HEK293 (cell line): ENCODE results near the gene GPATCH3.
A peak's percentile ranks its signal among the peaks of the same experiment; 100 is the strongest.

Source experiments
- BCL11A ChIP-seq: fragments of 450-650 bp; formaldehyde crosslinking; IDR thresholded peaks from 2 replicates; pipeline ENCODE4 v1.5.1; 2016; ENCODE audit warnings: low read depth, missing biosample characterization, missing genetic modification characterization
- GLIS2 ChIP-seq: fragments of 450-650 bp; formaldehyde crosslinking; IDR thresholded peaks from 2 replicates; pipeline ENCODE4 v1.5.1; 2016; ENCODE audit warnings: missing biosample characterization, missing genetic modification characterization
- IKZF3 ChIP-seq: fragments of 450-650 bp; IDR thresholded peaks from 2 replicates; pipeline ENCODE4 v1.5.0; 2018; ENCODE audit warnings: missing biosample characterization, mild to moderate bottlenecking, missing genetic modification characterization, moderate library complexity
- KLF9 ChIP-seq: fragments of 450-650 bp; formaldehyde crosslinking; IDR thresholded peaks from 2 replicates; pipeline ENCODE4 v1.5.1; 2016; ENCODE audit warnings: missing biosample characterization, missing genetic modification characterization, low read depth
- SCRT1 ChIP-seq: fragments of 450-650 bp; formaldehyde crosslinking; IDR thresholded peaks from 2 replicates; pipeline ENCODE4 v1.5.1; 2016; ENCODE audit warnings: missing biosample characterization, missing genetic modification characterization, borderline replicate concordance
- SP3 ChIP-seq: fragments of 450-650 bp; formaldehyde crosslinking; IDR thresholded peaks from 2 replicates; pipeline ENCODE4 v1.5.1; 2016; ENCODE audit warnings: missing biosample characterization, missing genetic modification characterization
- YY1 ChIP-seq: fragments of 450-650 bp; formaldehyde crosslinking; IDR thresholded peaks from 2 replicates; pipeline ENCODE4 v1.5.1; 2018; ENCODE audit warnings: missing biosample characterization, missing genetic modification characterization
- ZEB2 ChIP-seq: fragments of 450-650 bp; formaldehyde crosslinking; IDR thresholded peaks from 2 replicates; pipeline ENCODE4 v1.5.1; 2016; ENCODE audit warnings: missing biosample characterization, missing genetic modification characterization
- ZNF132 ChIP-seq: fragments of 450-650 bp; formaldehyde crosslinking; IDR thresholded peaks from 2 replicates; pipeline ENCODE4 v1.5.1; 2017; ENCODE audit warnings: missing biosample characterization, missing genetic modification characterization, borderline replicate concordance
- ZNF174 ChIP-seq: fragments of 450-650 bp; formaldehyde crosslinking; IDR thresholded peaks from 2 replicates; pipeline ENCODE4 v1.5.0; 2017; ENCODE audit warnings: missing biosample characterization, mild to moderate bottlenecking, missing genetic modification characterization
- ZNF24 ChIP-seq: fragments of 450-650 bp; formaldehyde crosslinking; IDR thresholded peaks from 2 replicates; pipeline ENCODE4 v1.5.1; 2016; ENCODE audit warnings: missing biosample characterization, missing genetic modification characterization
- ZNF302 ChIP-seq: fragments of 450-650 bp; formaldehyde crosslinking; IDR thresholded peaks from 2 replicates; pipeline ENCODE4 v1.5.1; 2016; ENCODE audit warnings: missing biosample characterization, missing genetic modification characterization, low read depth
- ZNF561 ChIP-seq: fragments of 450-650 bp; IDR thresholded peaks from 2 replicates; pipeline ENCODE4 v1.5.1; 2018; ENCODE audit warnings: missing biosample characterization, missing genetic modification characterization, borderline replicate concordance
- ZNF658 ChIP-seq: fragments of 450-650 bp; formaldehyde crosslinking; IDR thresholded peaks from 2 replicates; pipeline ENCODE4; 2016; ENCODE audit warnings: missing biosample characterization, missing genetic modification characterization
- ZNF707 ChIP-seq: fragments of 450-650 bp; formaldehyde crosslinking; IDR thresholded peaks from 2 replicates; pipeline ENCODE4 v1.5.1; 2016; ENCODE audit warnings: missing biosample characterization, missing genetic modification characterization
- ZNF768 ChIP-seq: fragments of 450-650 bp; formaldehyde crosslinking; IDR thresholded peaks from 2 replicates; pipeline ENCODE4 v1.5.1; 2018; ENCODE audit warnings: missing biosample characterization, mild to moderate bottlenecking, missing genetic modification characterization
- ZSCAN30 ChIP-seq: fragments of 450-650 bp; IDR thresholded peaks from 2 replicates; pipeline ENCODE4 v1.5.1; 2018; ENCODE audit warnings: missing biosample characterization, mild to moderate bottlenecking, missing genetic modification characterization, moderate library complexity
- TF ChIP-seq, protein P1 (sequence below): fragments of 450-650 bp; formaldehyde crosslinking; IDR thresholded peaks from 2 replicates; pipeline ENCODE4 v1.5.1; 2016; ENCODE audit warnings: missing biosample characterization, missing genetic modification characterization, borderline replicate concordance
- TF ChIP-seq, protein P2 (sequence below): fragments of 450-650 bp; formaldehyde crosslinking; IDR thresholded peaks from 2 replicates; pipeline ENCODE4 v1.5.1; 2017; ENCODE audit warnings: missing biosample characterization, missing genetic modification characterization
- TF ChIP-seq, protein P3 (sequence below): fragments of 450-650 bp; formaldehyde crosslinking; IDR thresholded peaks from 2 replicates; pipeline ENCODE4 v1.5.1; 2016; ENCODE audit warnings: missing biosample characterization, missing genetic modification characterization
- TF ChIP-seq, protein P4 (sequence below): fragments of 450-650 bp; formaldehyde crosslinking; IDR thresholded peaks from 2 replicates; pipeline ENCODE4 v1.5.1; 2016; ENCODE audit warnings: missing biosample characterization, missing genetic modification characterization
- TF ChIP-seq, protein P5 (sequence below): fragments of 450-650 bp; formaldehyde crosslinking; IDR thresholded peaks from 2 replicates; pipeline ENCODE4 v1.5.1; 2016; ENCODE audit warnings: missing biosample characterization, missing genetic modification characterization
- TF ChIP-seq, protein P6 (sequence below): fragments of 450-650 bp; formaldehyde crosslinking; IDR thresholded peaks from 2 replicates; pipeline ENCODE4 v1.5.1; 2017; ENCODE audit warnings: missing biosample characterization, missing genetic modification characterization

Gene GPATCH3

DNA sequence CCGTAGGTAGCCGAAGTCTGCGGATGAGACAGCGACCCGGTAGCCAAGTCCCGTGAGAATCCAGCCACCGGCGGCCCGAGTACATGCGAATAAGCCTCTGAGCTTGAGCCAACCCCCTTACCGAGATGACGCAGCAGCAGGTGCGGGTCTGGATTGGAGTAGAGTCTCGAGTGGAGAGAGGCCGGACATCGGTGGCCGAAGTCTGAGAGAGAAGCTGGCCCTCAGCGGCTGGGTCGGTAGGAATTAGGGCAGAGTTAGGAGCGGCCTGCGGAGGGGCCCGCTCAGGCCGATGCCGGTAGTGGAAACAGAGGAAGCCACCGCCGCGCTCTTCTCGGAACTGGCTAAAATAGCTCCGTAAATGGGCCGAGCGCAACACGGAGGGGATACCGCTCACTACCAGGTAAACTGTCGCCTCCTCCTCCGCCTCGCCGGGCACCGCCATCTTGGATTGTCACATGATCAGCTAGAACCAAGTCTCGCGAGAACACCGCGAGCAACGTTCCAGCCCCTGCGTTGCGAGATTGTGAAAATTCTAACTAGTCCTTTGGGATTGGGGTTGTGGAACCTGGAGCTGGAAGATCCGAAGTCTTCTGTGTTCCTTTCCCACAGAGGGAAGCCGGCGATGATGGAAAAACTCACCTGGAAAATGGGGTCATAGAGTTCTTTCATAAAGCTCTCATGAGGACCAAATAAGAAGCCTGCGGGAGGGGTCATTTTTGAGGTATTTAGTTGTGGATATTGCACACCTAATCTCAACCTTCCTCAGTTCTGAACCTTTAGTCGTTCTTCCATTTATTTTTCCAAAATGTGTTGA lies at the start of gene GPATCH3 (continued):
- TF ChIP-seq, protein P1, sequence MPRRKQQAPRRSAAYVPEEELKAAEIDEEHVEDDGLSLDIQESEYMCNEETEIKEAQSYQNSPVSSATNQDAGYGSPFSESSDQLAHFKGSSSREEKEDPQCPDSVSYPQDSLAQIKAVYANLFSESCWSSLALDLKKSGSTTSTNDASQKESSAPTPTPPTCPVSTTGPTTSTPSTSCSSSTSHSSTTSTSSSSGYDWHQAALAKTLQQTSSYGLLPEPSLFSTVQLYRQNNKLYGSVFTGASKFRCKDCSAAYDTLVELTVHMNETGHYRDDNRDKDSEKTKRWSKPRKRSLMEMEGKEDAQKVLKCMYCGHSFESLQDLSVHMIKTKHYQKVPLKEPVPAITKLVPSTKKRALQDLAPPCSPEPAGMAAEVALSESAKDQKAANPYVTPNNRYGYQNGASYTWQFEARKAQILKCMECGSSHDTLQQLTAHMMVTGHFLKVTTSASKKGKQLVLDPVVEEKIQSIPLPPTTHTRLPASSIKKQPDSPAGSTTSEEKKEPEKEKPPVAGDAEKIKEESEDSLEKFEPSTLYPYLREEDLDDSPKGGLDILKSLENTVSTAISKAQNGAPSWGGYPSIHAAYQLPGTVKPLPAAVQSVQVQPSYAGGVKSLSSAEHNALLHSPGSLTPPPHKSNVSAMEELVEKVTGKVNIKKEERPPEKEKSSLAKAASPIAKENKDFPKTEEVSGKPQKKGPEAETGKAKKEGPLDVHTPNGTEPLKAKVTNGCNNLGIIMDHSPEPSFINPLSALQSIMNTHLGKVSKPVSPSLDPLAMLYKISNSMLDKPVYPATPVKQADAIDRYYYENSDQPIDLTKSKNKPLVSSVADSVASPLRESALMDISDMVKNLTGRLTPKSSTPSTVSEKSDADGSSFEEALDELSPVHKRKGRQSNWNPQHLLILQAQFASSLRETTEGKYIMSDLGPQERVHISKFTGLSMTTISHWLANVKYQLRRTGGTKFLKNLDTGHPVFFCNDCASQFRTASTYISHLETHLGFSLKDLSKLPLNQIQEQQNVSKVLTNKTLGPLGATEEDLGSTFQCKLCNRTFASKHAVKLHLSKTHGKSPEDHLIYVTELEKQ (tag by site-specific recombination) = 0 out of 2 replicates have a peak, but pooled peaks have one; percentile 20
- TF ChIP-seq, protein P2, sequence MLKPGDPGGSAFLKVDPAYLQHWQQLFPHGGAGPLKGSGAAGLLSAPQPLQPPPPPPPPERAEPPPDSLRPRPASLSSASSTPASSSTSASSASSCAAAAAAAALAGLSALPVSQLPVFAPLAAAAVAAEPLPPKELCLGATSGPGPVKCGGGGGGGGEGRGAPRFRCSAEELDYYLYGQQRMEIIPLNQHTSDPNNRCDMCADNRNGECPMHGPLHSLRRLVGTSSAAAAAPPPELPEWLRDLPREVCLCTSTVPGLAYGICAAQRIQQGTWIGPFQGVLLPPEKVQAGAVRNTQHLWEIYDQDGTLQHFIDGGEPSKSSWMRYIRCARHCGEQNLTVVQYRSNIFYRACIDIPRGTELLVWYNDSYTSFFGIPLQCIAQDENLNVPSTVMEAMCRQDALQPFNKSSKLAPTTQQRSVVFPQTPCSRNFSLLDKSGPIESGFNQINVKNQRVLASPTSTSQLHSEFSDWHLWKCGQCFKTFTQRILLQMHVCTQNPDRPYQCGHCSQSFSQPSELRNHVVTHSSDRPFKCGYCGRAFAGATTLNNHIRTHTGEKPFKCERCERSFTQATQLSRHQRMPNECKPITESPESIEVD (tag by site-specific recombination) = no peak
- no peak for TF ChIP-seq ZNF174 (tag by site-specific recombination)
- TF ChIP-seq ZNF132 = no peak
- TF ChIP-seq ZNF302 (tag by site-specific recombination) = no peak
- no peak for TF ChIP-seq ZNF658 (tag by site-specific recombination)
- peak; percentile 94; the same call in 1 of the 2 replicates for TF ChIP-seq ZNF24 (tag by site-specific recombination)
- TF ChIP-seq, protein P3, sequence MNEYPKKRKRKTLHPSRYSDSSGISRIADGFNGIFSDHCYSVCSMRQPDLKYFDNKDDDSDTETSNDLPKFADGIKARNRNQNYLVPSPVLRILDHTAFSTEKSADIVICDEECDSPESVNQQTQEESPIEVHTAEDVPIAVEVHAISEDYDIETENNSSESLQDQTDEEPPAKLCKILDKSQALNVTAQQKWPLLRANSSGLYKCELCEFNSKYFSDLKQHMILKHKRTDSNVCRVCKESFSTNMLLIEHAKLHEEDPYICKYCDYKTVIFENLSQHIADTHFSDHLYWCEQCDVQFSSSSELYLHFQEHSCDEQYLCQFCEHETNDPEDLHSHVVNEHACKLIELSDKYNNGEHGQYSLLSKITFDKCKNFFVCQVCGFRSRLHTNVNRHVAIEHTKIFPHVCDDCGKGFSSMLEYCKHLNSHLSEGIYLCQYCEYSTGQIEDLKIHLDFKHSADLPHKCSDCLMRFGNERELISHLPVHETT (tag by site-specific recombination) = peak; percentile 88
- peak; percentile 99 for TF ChIP-seq YY1 (tag by site-specific recombination)
- TF ChIP-seq ZEB2 = 0 out of 2 replicates have a peak, but pooled peaks have one; percentile 69
- peak; percentile 57; the same call in 1 of the 2 replicates for TF ChIP-seq ZSCAN30 (tag by site-specific recombination)
- TF ChIP-seq SCRT1 (tag by site-specific recombination) = no peak
- TF ChIP-seq ZNF561 (tag by site-specific recombination) = peak; percentile 50; the same call in 1 of the 2 replicates
- TF ChIP-seq, protein P4, sequence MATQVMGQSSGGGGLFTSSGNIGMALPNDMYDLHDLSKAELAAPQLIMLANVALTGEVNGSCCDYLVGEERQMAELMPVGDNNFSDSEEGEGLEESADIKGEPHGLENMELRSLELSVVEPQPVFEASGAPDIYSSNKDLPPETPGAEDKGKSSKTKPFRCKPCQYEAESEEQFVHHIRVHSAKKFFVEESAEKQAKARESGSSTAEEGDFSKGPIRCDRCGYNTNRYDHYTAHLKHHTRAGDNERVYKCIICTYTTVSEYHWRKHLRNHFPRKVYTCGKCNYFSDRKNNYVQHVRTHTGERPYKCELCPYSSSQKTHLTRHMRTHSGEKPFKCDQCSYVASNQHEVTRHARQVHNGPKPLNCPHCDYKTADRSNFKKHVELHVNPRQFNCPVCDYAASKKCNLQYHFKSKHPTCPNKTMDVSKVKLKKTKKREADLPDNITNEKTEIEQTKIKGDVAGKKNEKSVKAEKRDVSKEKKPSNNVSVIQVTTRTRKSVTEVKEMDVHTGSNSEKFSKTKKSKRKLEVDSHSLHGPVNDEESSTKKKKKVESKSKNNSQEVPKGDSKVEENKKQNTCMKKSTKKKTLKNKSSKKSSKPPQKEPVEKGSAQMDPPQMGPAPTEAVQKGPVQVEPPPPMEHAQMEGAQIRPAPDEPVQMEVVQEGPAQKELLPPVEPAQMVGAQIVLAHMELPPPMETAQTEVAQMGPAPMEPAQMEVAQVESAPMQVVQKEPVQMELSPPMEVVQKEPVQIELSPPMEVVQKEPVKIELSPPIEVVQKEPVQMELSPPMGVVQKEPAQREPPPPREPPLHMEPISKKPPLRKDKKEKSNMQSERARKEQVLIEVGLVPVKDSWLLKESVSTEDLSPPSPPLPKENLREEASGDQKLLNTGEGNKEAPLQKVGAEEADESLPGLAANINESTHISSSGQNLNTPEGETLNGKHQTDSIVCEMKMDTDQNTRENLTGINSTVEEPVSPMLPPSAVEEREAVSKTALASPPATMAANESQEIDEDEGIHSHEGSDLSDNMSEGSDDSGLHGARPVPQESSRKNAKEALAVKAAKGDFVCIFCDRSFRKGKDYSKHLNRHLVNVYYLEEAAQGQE (tag by site-specific recombination) = no peak
- TF ChIP-seq IKZF3 (tag by site-specific recombination) = peak; percentile 94
- no peak for TF ChIP-seq BCL11A (tag by site-specific recombination)
- TF ChIP-seq SP3 (tag by site-specific recombination) = peak; percentile 73
- TF ChIP-seq, protein P5, sequence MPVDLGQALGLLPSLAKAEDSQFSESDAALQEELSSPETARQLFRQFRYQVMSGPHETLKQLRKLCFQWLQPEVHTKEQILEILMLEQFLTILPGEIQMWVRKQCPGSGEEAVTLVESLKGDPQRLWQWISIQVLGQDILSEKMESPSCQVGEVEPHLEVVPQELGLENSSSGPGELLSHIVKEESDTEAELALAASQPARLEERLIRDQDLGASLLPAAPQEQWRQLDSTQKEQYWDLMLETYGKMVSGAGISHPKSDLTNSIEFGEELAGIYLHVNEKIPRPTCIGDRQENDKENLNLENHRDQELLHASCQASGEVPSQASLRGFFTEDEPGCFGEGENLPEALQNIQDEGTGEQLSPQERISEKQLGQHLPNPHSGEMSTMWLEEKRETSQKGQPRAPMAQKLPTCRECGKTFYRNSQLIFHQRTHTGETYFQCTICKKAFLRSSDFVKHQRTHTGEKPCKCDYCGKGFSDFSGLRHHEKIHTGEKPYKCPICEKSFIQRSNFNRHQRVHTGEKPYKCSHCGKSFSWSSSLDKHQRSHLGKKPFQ (tag by site-specific recombination) = no peak
- TF ChIP-seq ZNF768 = no peak
- TF ChIP-seq GLIS2 (tag by site-specific recombination) = 0 out of 2 replicates have a peak, but pooled peaks have one; percentile 22
- TF ChIP-seq, protein P6, sequence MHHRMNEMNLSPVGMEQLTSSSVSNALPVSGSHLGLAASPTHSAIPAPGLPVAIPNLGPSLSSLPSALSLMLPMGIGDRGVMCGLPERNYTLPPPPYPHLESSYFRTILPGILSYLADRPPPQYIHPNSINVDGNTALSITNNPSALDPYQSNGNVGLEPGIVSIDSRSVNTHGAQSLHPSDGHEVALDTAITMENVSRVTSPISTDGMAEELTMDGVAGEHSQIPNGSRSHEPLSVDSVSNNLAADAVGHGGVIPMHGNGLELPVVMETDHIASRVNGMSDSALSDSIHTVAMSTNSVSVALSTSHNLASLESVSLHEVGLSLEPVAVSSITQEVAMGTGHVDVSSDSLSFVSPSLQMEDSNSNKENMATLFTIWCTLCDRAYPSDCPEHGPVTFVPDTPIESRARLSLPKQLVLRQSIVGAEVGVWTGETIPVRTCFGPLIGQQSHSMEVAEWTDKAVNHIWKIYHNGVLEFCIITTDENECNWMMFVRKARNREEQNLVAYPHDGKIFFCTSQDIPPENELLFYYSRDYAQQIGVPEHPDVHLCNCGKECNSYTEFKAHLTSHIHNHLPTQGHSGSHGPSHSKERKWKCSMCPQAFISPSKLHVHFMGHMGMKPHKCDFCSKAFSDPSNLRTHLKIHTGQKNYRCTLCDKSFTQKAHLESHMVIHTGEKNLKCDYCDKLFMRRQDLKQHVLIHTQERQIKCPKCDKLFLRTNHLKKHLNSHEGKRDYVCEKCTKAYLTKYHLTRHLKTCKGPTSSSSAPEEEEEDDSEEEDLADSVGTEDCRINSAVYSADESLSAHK (tag by site-specific recombination) = peak; percentile 57; the same call in 1 of the 2 replicates
- peak; percentile 57; the same call in 1 of the 2 replicates for TF ChIP-seq KLF9
- no peak for TF ChIP-seq ZNF707 (tag by site-specific recombination)
